Erythroblast (primary cell): ENCODE data around the gene OLA1.
"Not testable (repeated sequence)": the region's sequence is repeated elsewhere in the genome, so short reads cannot be mapped to it uniquely, and the experiment has no call there.

ENCODE experiments used
- DNase-seq, 2 experiments: peaks; one replicate each; lab custom pipeline; 2025; lab: John Stamatoyannopoulos, UW
- GATA1 ChIP-seq: IDR thresholded peaks from 2 replicates; pipeline ENCODE4 v1.6.1; 2011; ENCODE audit warnings: low read depth, mild to moderate bottlenecking, control low read depth, low read length, moderate library complexity
- POLR2A ChIP-seq: IDR thresholded peaks from 2 replicates; pipeline ENCODE4 v1.6.1; 2011; ENCODE audit warnings: mild to moderate bottlenecking, low read length

Gene OLA1

GRCh38 chr2:174248187-174248997, at the start of gene OLA1:
OLA1 (minus strand) TSS chr2:174248532; CDS start chr2:174246815, 1,717 bp downstream.
- DNase-seq = peak; percentile 95 to 97
- TF ChIP-seq GATA1 (no peak), POLR2A (peak; percentile 94)

GRCh38 chr2:174292908-174293307, 44.6 kb upstream of the OLA1 start:
- TF ChIP-seq GATA1 (no peak), POLR2A (no peak)
- no peak for DNase-seq

- DNase-seq = no peak
- TF ChIP-seq POLR2A (no peak), GATA1 (no peak)
Observed at GRCh38 chr2:174286172-174286571, 37.8 kb upstream of the OLA1 start.

- TF ChIP-seq POLR2A (no peak), GATA1 (no peak)
- no peak for DNase-seq
Observed at GRCh38 chr2:174282441-174282840, 34.1 kb upstream of the OLA1 start.

GRCh38 chr2:174281736-174282135, 33.4 kb upstream of the OLA1 start:
- TF ChIP-seq POLR2A (no peak), GATA1 (no peak)
- DNase-seq = no peak

GRCh38 chr2:174280596-174280995, 32.3 kb upstream of the OLA1 start:
- TF ChIP-seq POLR2A (no peak), GATA1 (no peak)
- no peak for DNase-seq

- DNase-seq = not testable (repeated sequence)
Observed at GRCh38 chr2:174270263-174270662, 21.9 kb upstream of the OLA1 start.

GRCh38 chr2:174266288-174266687, 18.0 kb upstream of the OLA1 start:
- no peak for TF ChIP-seq POLR2A
- TF ChIP-seq GATA1 = no peak
- no peak for DNase-seq

- no peak for DNase-seq
- TF ChIP-seq POLR2A (no peak), GATA1 (no peak)
Observed at GRCh38 chr2:174263997-174264396, 15.7 kb upstream of the OLA1 start.

- TF ChIP-seq GATA1 (no peak), POLR2A (no peak)
- peak in 1 of 2 experiments; percentile 35 for DNase-seq
Observed at GRCh38 chr2:174259981-174260380, 11.6 kb upstream of the OLA1 start.

GRCh38 chr2:174254267-174254666, 5.9 kb upstream of the OLA1 start:
- TF ChIP-seq POLR2A = no peak
- no peak for DNase-seq

- TF ChIP-seq POLR2A (no peak), GATA1 (no peak)
Observed at GRCh38 chr2:174248998-174249592, 763 bp upstream of the OLA1 start.

GRCh38 chr2:174247474-174248186, 702 bp downstream of the OLA1 start:
- DNase-seq = peak; percentile 55 to 60

More at GRCh38 chr2:174248998-174249592, 763 bp upstream of the OLA1 start:
- DNase-seq = no peak

GRCh38 chr2:174246944-174247381, 1.4 kb downstream of the OLA1 start:
- TF ChIP-seq GATA1 (no peak), POLR2A (no peak)

More at GRCh38 chr2:174247474-174248186, 702 bp downstream of the OLA1 start:
- TF ChIP-seq POLR2A = no peak
- TF ChIP-seq GATA1 = no peak

GRCh38 chr2:174245628-174246027, 2.7 kb downstream of the OLA1 start:
- not testable (repeated sequence) for DNase-seq

More at GRCh38 chr2:174246944-174247381, 1.4 kb downstream of the OLA1 start:
- DNase-seq = no peak
